ENCODE data around the gene GNE. TPM values are rescaled to one million over a fixed set of nuclear protein-coding genes. Genes with fewer than 3 reads are reported as not detected.
"Not testable (repeated sequence)": the region's sequence is repeated elsewhere in the genome, so short reads cannot be mapped to it uniquely, and the experiment has no call there.

Gene GNE
- total RNA-seq, 2 experiments from 2014 or later = 14.5 to 15.2 TPM

DNA sequence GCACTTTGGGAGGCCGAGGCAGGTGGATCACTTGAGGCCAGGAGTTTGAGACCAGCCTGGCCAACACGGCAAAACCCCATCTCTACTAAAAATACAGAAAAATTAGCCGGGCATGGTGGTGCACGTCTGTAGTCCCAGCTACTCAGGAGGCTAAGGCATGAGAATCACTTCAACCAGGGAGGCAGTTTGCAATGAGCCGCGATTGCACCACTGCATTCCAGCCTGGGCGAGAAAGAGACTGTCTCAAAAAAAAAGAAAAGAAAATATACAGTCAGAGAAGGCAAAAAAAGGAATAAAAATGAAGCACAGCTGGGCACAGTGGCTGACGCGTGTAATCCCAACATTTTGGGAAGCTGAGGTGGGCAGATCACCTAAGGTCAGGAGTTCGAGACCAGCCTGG lies 81.8 kb downstream of the GNE start:
- intact Hi-C loops (cut with micrococcal nuclease) = not testable (repeated sequence)

DNA sequence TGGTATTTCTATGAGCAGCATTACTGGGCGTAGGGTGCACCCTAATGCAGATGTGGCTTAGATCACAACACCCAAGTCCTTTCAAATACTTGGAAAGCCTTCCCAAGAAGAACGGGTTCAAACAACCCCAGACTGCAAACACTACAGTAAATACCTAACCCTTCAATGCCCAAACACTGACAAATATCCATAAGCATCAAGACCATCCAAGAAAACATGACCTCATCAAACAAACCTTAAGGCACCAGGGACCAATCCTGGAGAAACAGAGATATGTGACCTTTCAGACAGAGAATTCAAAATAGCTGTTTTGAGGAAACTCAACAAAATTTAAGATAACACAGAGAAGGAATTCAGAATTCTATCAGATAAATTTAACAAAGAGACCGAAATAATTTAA lies 83.0 kb downstream of the GNE start:
- H3K9me3 Mint-ChIP-seq; H3K27me3 Mint-ChIP-seq (ENCODE audit: low read depth); H3K4me1 Mint-ChIP-seq (ENCODE audit: low read depth); H3K36me3 Mint-ChIP-seq (ENCODE audit: low read depth); H3K4me3 Mint-ChIP-seq; H3K27ac Mint-ChIP-seq; DNase-seq; intact Hi-C loops (cut with micrococcal nuclease): not testable (repeated sequence)
- CTCF ChIA-PET = interaction anchor here (1.4 to 3.8 kb wide), 2 partner anchors 8 to 73 kb away, joined by 5 to 14 read pairs; no protein-coding TSS in a partner anchor

More for the DNA sequence above, 81.8 kb downstream of the GNE start:
- H3K4me3 Mint-ChIP-seq; DNase-seq; H3K36me3 Mint-ChIP-seq (ENCODE audit: low read depth); H3K27ac Mint-ChIP-seq; H3K4me1 Mint-ChIP-seq (ENCODE audit: low read depth); H3K9me3 Mint-ChIP-seq; H3K27me3 Mint-ChIP-seq (ENCODE audit: low read depth): not testable (repeated sequence)
- CTCF ChIA-PET = interaction anchor here (0.5 to 3.8 kb wide), 4 partner anchors 10 to 74 kb away, joined by 4 to 14 read pairs (median 5); no protein-coding TSS in a partner anchor

DNA sequence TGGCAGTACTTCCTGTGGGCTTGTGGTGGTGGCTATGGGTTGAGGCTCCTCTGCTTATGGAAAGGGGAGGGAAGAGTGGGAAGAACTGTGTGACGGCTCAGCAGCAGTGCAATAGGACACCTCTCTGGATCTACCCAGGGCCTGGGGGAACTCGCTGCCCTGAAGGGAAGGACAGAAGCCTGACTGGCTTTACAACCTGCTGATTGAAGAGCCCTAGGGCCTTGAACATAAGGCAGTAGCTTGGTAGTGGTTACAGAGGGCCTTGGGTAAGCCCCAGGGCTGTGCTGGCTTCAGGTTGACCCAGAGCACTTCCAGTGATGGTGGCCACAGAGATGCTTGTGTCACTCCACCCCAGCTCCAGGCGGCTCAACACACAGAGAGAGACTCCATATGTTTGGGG lies 83.5 kb downstream of the GNE start:
- CTCF ChIA-PET = interaction anchor here (3.8 kb wide), 1 partner anchor 72 kb away, joined by 14 read pairs; no protein-coding TSS in a partner anchor
- Mint-ChIP-seq H3K36me3 (ENCODE audit: low read depth) (no peaks in the 10 kb centered on the region), H3K4me3 (no peak overlapping the region)

DNA sequence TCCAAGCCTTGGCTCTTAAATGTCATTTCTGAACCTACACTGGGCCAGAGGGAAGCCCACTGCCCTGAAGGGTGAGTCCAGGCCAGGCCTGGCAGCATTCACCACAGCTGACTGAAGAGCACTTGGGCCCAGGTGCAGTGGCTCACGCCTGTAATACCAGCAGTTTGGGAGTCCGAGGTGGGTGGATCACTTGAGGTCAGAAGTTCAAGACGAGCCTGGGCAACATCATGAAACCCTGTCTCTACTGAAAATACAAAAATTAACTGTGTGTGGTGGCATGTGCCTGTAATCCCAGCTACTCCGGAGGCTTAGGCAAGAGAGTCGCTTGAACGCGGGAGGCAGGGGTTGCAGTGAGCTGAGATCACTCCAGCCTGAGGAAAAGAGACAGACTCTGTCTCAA lies 84.0 kb downstream of the GNE start:
- Mint-ChIP-seq H3K4me3 (no peak overlapping the region), H3K36me3 (ENCODE audit: low read depth) (no peaks in the 10 kb centered on the region), H3K27ac (no peak overlapping the region), H3K9me3 (no peaks in the 10 kb centered on the region), H3K4me1 (ENCODE audit: low read depth) (no peaks in the 10 kb centered on the region), H3K27me3 (ENCODE audit: low read depth) (no peaks in the 10 kb centered on the region)
- intact Hi-C loops (cut with micrococcal nuclease) = no loop called here
- CTCF ChIA-PET = interaction anchor here (3.8 kb wide), 1 partner anchor 72 kb away, joined by 14 read pairs; no protein-coding TSS in a partner anchor
- DNase-seq = no peak

More for the DNA sequence above, 83.5 kb downstream of the GNE start:
- no peaks in the 10 kb centered on the region for H3K4me1 Mint-ChIP-seq (ENCODE audit: low read depth)
- no peak for DNase-seq
- H3K27ac Mint-ChIP-seq = no peak overlapping the region
- no peaks in the 10 kb centered on the region for H3K9me3 Mint-ChIP-seq
- no peaks in the 10 kb centered on the region for H3K27me3 Mint-ChIP-seq (ENCODE audit: low read depth)
- intact Hi-C loops (cut with micrococcal nuclease) = no loop called here

DNA sequence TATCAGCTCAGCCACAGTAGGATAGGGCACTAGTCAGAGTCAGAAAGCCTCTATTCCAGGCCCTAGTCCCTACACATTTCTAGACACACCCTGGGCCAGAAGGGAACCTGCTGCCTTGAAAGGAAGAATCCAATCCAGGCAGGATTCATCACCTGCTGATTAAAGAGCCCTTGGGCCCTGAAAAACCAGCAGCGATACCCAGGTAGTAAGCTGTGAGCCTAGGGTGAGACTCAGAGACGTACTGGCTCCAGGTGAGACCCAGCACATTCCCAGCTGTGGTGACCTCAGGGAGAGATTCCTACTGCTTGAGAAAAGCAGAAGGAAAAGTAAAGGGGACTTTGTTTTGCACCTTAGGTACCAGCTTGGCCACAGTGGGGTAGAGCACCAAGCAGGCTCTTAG lies 84.4 kb downstream of the GNE start:
- H3K27me3 Mint-ChIP-seq (ENCODE audit: low read depth) = no peaks in the 10 kb centered on the region
- no peak overlapping the region for H3K27ac Mint-ChIP-seq
- H3K4me1 Mint-ChIP-seq (ENCODE audit: low read depth) = no peaks in the 10 kb centered on the region

DNA sequence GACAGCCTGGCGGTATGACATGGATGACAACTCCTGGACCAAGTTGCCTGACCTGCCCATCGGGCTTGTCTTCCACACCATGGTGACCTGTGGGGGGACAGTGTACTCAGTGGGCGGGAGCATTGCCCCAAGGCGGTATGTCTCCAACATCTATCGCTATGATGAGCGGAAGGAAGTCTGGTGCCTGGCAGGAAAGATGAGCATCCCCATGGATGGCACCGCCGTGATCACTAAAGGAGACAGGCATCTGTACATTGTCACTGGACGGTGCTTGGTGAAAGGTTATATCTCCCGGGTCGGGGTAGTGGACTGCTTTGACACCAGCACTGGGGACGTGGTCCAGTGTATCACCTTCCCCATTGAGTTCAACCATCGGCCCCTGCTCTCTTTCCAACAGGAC lies 87.7 kb downstream of the GNE start:
- DNase-seq = no peak
- H3K36me3 Mint-ChIP-seq (ENCODE audit: low read depth) = no peaks in the 10 kb centered on the region
- CTCF ChIA-PET = interaction anchor here (1.5 to 10.8 kb wide), 3 partner anchors 19 to 69 kb away, joined by 3 to 283 read pairs (median 4); no protein-coding TSS in a partner anchor
- H3K4me3 Mint-ChIP-seq = no peak overlapping the region
- intact Hi-C loops (cut with micrococcal nuclease) = no loop called here
- no peaks in the 10 kb centered on the region for H3K27me3 Mint-ChIP-seq (ENCODE audit: low read depth)
- H3K27ac Mint-ChIP-seq = no peak overlapping the region
- H3K4me1 Mint-ChIP-seq (ENCODE audit: low read depth) = peaks cover 3% of the 10 kb centered on the region
- no peaks in the 10 kb centered on the region for H3K9me3 Mint-ChIP-seq

More for the DNA sequence above, 84.4 kb downstream of the GNE start:
- H3K4me3 Mint-ChIP-seq = no peak overlapping the region
- no peak for DNase-seq
- CTCF ChIA-PET = interaction anchor here (0.7 to 3.8 kb wide), 2 partner anchors 25 to 71 kb away, joined by 4 to 14 read pairs; no protein-coding TSS in a partner anchor
- H3K9me3 Mint-ChIP-seq = no peaks in the 10 kb centered on the region
- intact Hi-C loops (cut with micrococcal nuclease) = no loop called here
- H3K36me3 Mint-ChIP-seq (ENCODE audit: low read depth) = no peaks in the 10 kb centered on the region

DNA sequence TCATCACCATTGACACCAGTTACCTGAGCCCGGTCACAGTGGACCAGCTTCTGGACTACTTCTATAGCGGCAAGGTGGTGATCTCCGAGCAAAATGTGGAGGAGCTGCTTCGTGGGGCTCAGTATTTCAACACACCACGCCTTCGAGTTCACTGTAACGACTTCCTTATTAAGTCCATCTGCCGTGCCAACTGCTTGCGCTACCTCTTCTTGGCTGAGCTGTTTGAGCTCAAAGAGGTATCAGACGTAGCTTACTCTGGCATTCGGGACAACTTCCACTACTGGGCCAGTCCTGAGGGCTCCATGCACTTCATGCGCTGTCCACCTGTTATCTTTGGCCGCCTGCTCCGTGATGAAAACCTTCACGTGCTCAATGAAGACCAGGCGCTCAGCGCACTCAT lies 88.5 kb downstream of the GNE start:
- H3K27ac Mint-ChIP-seq = no peak overlapping the region
- CTCF ChIA-PET = interaction anchor here (1.5 to 10.8 kb wide), 3 partner anchors 20 to 69 kb away, joined by 3 to 283 read pairs (median 4); no protein-coding TSS in a partner anchor
- peaks cover 3% of the 10 kb centered on the region for H3K4me1 Mint-ChIP-seq (ENCODE audit: low read depth)
- H3K9me3 Mint-ChIP-seq = no peaks in the 10 kb centered on the region
- no peak overlapping the region for H3K4me3 Mint-ChIP-seq
- DNase-seq = no peak
- H3K27me3 Mint-ChIP-seq (ENCODE audit: low read depth) = no peaks in the 10 kb centered on the region
- intact Hi-C loops (cut with micrococcal nuclease) = no loop called here
- no peaks in the 10 kb centered on the region for H3K36me3 Mint-ChIP-seq (ENCODE audit: low read depth)

DNA sequence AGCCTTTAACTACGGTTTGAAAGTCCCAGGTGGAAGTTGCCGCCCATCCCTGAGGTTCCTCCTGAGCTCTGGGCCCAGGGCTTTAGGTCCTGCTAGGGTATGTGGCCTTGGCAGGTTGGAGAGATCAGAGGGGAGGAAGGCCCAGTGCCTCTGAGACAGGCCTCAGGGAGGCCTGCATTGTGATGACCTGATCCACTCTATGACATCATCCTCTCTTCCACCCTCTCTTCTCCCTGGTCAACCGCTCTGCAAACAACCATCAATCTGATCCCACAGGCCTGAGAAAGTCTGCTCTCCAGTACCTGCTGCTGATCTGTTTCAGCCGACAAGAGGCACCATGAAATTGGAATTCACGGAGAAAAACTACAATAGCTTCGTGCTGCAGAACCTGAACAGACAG lies 89.1 kb downstream of the GNE start, which contains the start of gene CCIN:
Gene CCIN (plus strand): TSS at position 223 of the 400 bp plus-strand sequence. CDS start 115 bp downstream, at position 338.
- no peaks in the 10 kb centered on the region for H3K9me3 Mint-ChIP-seq
- intact Hi-C loops (cut with micrococcal nuclease) = no loop called here
- H3K27me3 Mint-ChIP-seq (ENCODE audit: low read depth) = no peaks in the 10 kb centered on the region
- CTCF ChIA-PET = interaction anchor here (1.5 to 10.8 kb wide), 3 partner anchors 21 to 68 kb away, joined by 3 to 283 read pairs (median 4); no protein-coding TSS in a partner anchor
- H3K27ac Mint-ChIP-seq = no peak within 1 kb of the TSS
- DNase-seq = no peak
- no peaks in the 10 kb centered on the region for H3K36me3 Mint-ChIP-seq (ENCODE audit: low read depth)
- no peak within 1 kb of the TSS for H3K4me3 Mint-ChIP-seq
- peaks cover 3% of the 10 kb centered on the region for H3K4me1 Mint-ChIP-seq (ENCODE audit: low read depth)

DNA sequence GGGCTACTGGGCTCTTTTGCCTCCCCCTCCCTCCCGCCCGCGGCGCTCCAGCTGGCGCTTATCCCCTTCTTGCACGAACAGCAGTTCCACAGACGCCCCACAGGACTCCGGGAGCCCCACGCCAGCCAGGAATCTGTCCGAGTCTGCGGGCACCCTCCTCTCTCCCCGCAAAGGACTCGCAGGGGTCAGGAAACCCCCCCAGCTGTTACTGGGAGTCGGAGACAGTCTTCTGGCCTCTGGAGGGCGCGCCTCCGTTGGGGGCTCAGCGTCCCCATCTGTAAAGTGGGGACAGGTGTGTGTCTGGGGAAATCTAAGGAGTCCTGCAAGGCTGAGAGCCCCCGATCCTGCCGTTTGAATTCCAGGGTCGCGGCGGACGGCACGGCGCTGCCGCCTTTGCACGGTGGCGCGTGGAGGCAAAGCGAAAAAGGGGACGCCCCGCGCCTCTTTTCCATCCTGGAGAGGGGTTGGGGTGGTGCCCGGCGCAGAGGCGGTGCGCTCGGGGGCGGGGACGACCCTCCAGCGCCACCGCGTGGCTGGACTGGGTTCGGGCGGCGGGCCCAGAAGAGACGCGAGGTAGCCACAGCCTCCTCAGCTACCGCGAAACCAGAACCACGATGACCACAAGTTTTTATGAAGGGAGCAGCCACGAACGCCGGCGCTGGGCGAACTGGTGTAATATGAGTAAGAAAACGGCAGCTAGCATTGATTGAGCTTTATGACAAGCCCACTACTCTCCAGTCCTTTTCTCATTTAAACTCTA lies 91.9 kb downstream of the GNE start:
- Mint-ChIP-seq H3K4me3 (peak overlapping the region; percentile 70), H3K27ac (no peak overlapping the region), H3K36me3 (ENCODE audit: low read depth) (no peaks in the 10 kb centered on the region), H3K9me3 (no peaks in the 10 kb centered on the region), H3K27me3 (ENCODE audit: low read depth) (no peaks in the 10 kb centered on the region), H3K4me1 (ENCODE audit: low read depth) (peaks cover 3% of the 10 kb centered on the region)
- peak; percentile 81 for DNase-seq
- CTCF ChIA-PET = interaction anchor here (0.5 to 10.8 kb wide), 34 partner anchors 10 to 1521 kb away, joined by 3 to 283 read pairs (median 4); partner anchors contain the start of genes CLTA and RECK
- intact Hi-C loops (cut with micrococcal nuclease) = loop anchor here (1.0 kb wide), 5 partner anchors 26 to 211 kb away; partner anchors contain the start of gene GLIPR2

DNA sequence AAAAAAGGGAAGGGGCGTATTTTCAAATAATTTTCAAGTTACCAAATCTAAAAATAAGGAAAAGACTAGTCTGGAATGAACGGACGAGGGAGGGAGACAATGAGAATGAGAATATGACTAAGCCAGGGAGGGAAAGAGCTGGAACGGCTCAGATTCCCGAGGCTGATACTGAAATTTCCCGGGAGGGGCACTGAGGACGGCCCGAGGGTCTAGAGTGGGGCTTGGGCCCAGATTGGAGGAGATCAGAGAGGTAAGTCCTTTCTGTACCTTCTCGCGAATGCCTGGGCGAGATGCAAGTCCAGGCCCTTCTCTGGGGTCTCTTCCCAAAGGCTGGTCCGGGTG lies 92.5 kb downstream of the GNE start:
- Mint-ChIP-seq H3K4me3 (peak overlapping the region; percentile 8), H3K27ac (no peak overlapping the region), H3K27me3 (ENCODE audit: low read depth) (no peaks in the 10 kb centered on the region), H3K4me1 (ENCODE audit: low read depth) (peaks cover 3% of the 10 kb centered on the region), H3K9me3 (no peaks in the 10 kb centered on the region), H3K36me3 (ENCODE audit: low read depth) (no peaks in the 10 kb centered on the region)
- intact Hi-C loops (cut with micrococcal nuclease) = loop anchor here (1.0 kb wide), 5 partner anchors 25 to 210 kb away; partner anchors contain the start of gene GLIPR2
- DNase-seq = no peak
- CTCF ChIA-PET = interaction anchor here (0.5 to 10.8 kb wide), 18 partner anchors 11 to 276 kb away, joined by 3 to 283 read pairs (median 6); partner anchors contain the start of genes CLTA and RECK

DNA sequence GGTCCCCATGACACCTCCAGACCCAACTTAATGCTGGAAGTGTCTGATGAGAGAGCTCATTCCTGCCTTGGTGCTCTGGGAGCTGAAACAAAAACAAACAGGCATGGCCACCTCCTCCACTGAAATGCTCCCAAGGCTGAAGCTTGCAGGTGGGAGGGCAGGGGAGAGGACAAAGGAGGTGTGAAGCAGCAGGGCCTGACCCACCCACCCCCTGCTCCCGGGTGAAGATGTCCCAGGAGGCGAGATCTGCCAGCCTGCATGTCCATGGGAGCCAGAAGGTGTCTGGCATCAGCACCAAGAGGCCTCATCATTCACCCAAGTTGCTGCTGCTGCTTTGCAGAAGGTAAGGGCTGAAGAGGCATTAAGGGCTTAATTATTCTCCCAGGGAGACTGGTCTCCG lies 93.3 kb downstream of the GNE start:
- Mint-ChIP-seq H3K27ac (no peak overlapping the region), H3K4me1 (ENCODE audit: low read depth) (peaks cover 3% of the 10 kb centered on the region)

More for the DNA sequence above, 93.3 kb downstream of the GNE start:
- H3K4me3 Mint-ChIP-seq = no peak overlapping the region
- DNase-seq = no peak
- no peaks in the 10 kb centered on the region for H3K9me3 Mint-ChIP-seq
- peaks cover 1% of the 10 kb centered on the region for H3K36me3 Mint-ChIP-seq (ENCODE audit: low read depth)
- intact Hi-C loops (cut with micrococcal nuclease) = no loop called here
- H3K27me3 Mint-ChIP-seq (ENCODE audit: low read depth) = no peaks in the 10 kb centered on the region
- CTCF ChIA-PET = interaction anchor here (0.6 to 10.8 kb wide), 9 partner anchors 9 to 704 kb away, joined by 3 to 283 read pairs (median 4); partner anchors contain the start of gene GLIPR2
